Measurements from ENCODE around the gene ZFYVE28. TPM values are rescaled to one million over a fixed set of nuclear protein-coding genes. Genes with fewer than 3 reads are reported as not detected.

Gene ZFYVE28
- total and polyA plus RNA-seq, 2 of the 8 experiments (the other 6 are each of a cell fraction or from before 2014, with no cell fraction given) = 1.7 to 4.9 TPM

DNA sequence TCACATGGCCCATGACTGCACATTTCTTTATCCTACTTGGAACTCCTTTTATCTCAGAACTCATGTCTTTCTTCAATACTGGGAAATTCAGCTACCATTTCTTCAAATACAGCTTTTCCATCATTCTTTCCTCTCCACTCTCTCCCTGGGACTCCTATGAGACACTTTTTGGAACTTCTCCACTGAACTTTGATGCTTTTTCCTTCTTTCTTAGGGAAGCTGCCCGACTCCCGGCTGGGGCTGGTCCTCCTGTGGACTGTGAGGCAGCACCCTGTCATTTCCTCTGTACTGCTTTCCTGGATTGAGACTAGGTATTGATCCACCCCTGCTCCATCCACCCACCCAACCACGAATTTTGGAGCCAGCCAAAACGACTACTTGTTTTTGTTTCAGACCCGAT is 40.0 kb downstream of the ZFYVE28 start:
- H3K4me2 ChIP-seq (ENCODE audit: insufficient read depth in 1 of 2, low read depth in 2 of 2, low read length in 2 of 2) = no peak overlapping the region
- H2BK20ac ChIP-seq (ENCODE audit: low read length) = no peak overlapping the region
- no peak overlapping the region for H3K18ac ChIP-seq (ENCODE audit: extremely low read depth, low read length)
- H4K8ac ChIP-seq (ENCODE audit: extremely low read depth, insufficient read depth, low read length) = peak overlapping the region; percentile 48; the same call in 1 of the 2 replicates
- H2BK5ac ChIP-seq (ENCODE audit: low read depth, low read length) = no peak overlapping the region
- POLR2A ChIA-PET (ENCODE audit: partially characterized antibody) = no interaction called here
- H3K23me2 ChIP-seq (ENCODE audit: low read depth, low read length) = no peaks in the 10 kb centered on the region
- H3K56ac ChIP-seq (replicated peaks; ENCODE audit: insufficient read length, low read depth, low read length) = no peak overlapping the region
- no peak overlapping the region for H2BK12ac ChIP-seq (ENCODE audit: low read depth, low read length)
- H3K4me1 ChIP-seq (replicated peaks in 1 of 4; ENCODE audit: control insufficient read depth in 3 of 4, insufficient read depth in 4 of 4, low read length in 3 of 4) = no peaks in the 10 kb centered on the region
- H3K36me3 ChIP-seq (ENCODE audit: control insufficient read depth in 2 of 4, insufficient read depth in 4 of 4, low read length in 3 of 4) = no peaks in the 10 kb centered on the region
- H3K9ac ChIP-seq (replicated peaks in 1 of 4; ENCODE audit: extremely low read depth in 1 of 4, low read depth in 3 of 4, low read length in 3 of 4) = no peak overlapping the region
- no peak overlapping the region for H2AK5ac ChIP-seq (ENCODE audit: low read depth, low read length)
- H4K5ac ChIP-seq (ENCODE audit: insufficient read length, low read depth, low read length) = no peak overlapping the region
- no peaks in the 10 kb centered on the region for H3K27me3 ChIP-seq (replicated peaks in 1 of 4; ENCODE audit: control insufficient read depth in 3 of 4, extremely low read depth in 1 of 4, insufficient read depth in 3 of 4, low read length in 3 of 4)
- H2BK120ac ChIP-seq (replicated peaks; ENCODE audit: low read depth, low read length) = no peak overlapping the region
- no peak overlapping the region for H3K4ac ChIP-seq (replicated peaks; ENCODE audit: insufficient read length, low read depth, low read length)
- H3K4me3 ChIP-seq (ENCODE audit: extremely low read depth in 1 of 4, insufficient read depth in 2 of 4, low read depth in 3 of 4, low read length in 4 of 4) = no peak overlapping the region
- peaks cover 0 to 4% of the 10 kb centered on the region in 2 experiments; a peak in 3 of 4 replicates for H3K9me3 ChIP-seq (ENCODE audit: insufficient read depth in 2 of 2, low read depth in 1 of 2, low read length in 1 of 2)
- no peak overlapping the region for H4K91ac ChIP-seq (replicated peaks; ENCODE audit: insufficient read length, low read length)
- H3K79me1 ChIP-seq (ENCODE audit: low read depth, low read length) = no peaks in the 10 kb centered on the region
- H2AFZ ChIP-seq (ENCODE audit: low read length) = no peak overlapping the region
- CTCF ChIA-PET (ENCODE audit: partially characterized antibody) = interaction anchor here (0.6 to 1.5 kb wide), 2 partner anchors 10 to 152 kb away, joined by 3 read pairs; no protein-coding TSS in a partner anchor
- WGBS, 2 experiments (ENCODE audit: extremely low coverage in 1 of 2, insufficient coverage in 1 of 2, insufficient read length in 1 of 2, insufficient replicate concordance in 2 of 2, low coverage in 1 of 2, low lambda C conversion rate in 2 of 2, missing lambda C conversion rate in 1 of 2) = 92% methylated on average over 5 of the region's 5 CpGs; no CpG with 5 or more reads in 1 of the 2 experiments
- H2BK15ac ChIP-seq (ENCODE audit: low read length) = no peak overlapping the region
- no peaks in the 10 kb centered on the region for H4K20me1 ChIP-seq (replicated peaks in 1 of 2; ENCODE audit: control insufficient read depth in 1 of 2, insufficient read depth in 2 of 2, low read length in 2 of 2)
- no peak overlapping the region for H3K14ac ChIP-seq (ENCODE audit: insufficient read length)
- H3K23ac ChIP-seq (ENCODE audit: insufficient read length) = no peak overlapping the region
- no peak for TF ChIP-seq RBBP5 (IDR thresholded peaks at IDR 0.05; ENCODE audit: borderline replicate concordance, low read depth, low read length)
- no peak overlapping the region for H3K27ac ChIP-seq (ENCODE audit: low read depth, low read length)
- DNase-seq (ENCODE audit: low read depth in 1 of 2, low spot score in 2 of 2) (no peak), FAIRE-seq (no peak)
- no peaks in the 10 kb centered on the region for H3K79me2 ChIP-seq (ENCODE audit: control insufficient read depth in 1 of 2, insufficient read depth in 2 of 2, low read length in 2 of 2)

Measured in H1 (cell line).